DND-41 (cell line): ENCODE data around the gene ARMC3.

ENCODE experiments used
- ATAC-seq: fragments of 200-7000 bp; cut with Tn5 transposase; 3 replicates; pipeline ENCODE4 v1.9.1; 2021; ENCODE audit warnings: low read depth; ENCODE audit not compliant: insufficient read depth
- DNase-seq: peaks from one replicate; pipeline ENCODE4 v3.0.0-alpha.2; 2020
- H2AFZ ChIP-seq: 2 replicates; pipeline ENCODE4 v1.6.0; 2012; ENCODE audit warnings: low read depth, low read length
- H3K27ac ChIP-seq: 2 replicates; pipeline ENCODE4 v1.5.1; 2012; ENCODE audit warnings: low read length, inconsistent platforms
- H3K27me3 ChIP-seq: fragments of 200-600 bp; sonication (generic); 2 replicates; pipeline ENCODE4 v1.6.0; 2012; ENCODE audit warnings: low read length, mild to moderate bottlenecking, inconsistent platforms; ENCODE audit not compliant: insufficient read depth, poor library complexity
- H3K36me3 ChIP-seq: 2 replicates; pipeline ENCODE4 v1.5.1; 2012; ENCODE audit warnings: low read length, inconsistent platforms; ENCODE audit not compliant: insufficient read depth
- H3K4me1 ChIP-seq: 2 replicates; pipeline ENCODE4 v1.5.1; 2012; ENCODE audit warnings: mild to moderate bottlenecking, low read length; ENCODE audit not compliant: insufficient read depth
- H3K4me2 ChIP-seq: 2 replicates; pipeline ENCODE4 v1.6.0; 2012; ENCODE audit warnings: mild to moderate bottlenecking, moderate library complexity, low read length, inconsistent platforms; ENCODE audit not compliant: insufficient read depth
- H3K4me3 ChIP-seq, 2 experiments: fragments of 200-600 bp in 1 of 2; shearing (Covaris generic) in 1 of 2; 2 replicates each; pipeline ENCODE4 v1.5.1; 2012 to 2016; ENCODE audit warnings: inconsistent platforms in 2 of 2, low read length in 2 of 2, mild to moderate bottlenecking in 2 of 2, low read depth in 1 of 2, moderate library complexity in 1 of 2
- H3K79me2 ChIP-seq: 2 replicates; pipeline ENCODE4 v1.6.0; 2012; ENCODE audit warnings: low read length, inconsistent platforms; ENCODE audit not compliant: insufficient read depth
- H3K9ac ChIP-seq: 2 replicates; pipeline ENCODE4 v1.6.0; 2012; ENCODE audit warnings: low read depth, mild to moderate bottlenecking, inconsistent platforms, low read length, moderate library complexity
- H3K9me3 ChIP-seq: 2 replicates; pipeline ENCODE4 v1.5.1; 2012; ENCODE audit warnings: low read length, moderate library complexity, mild to moderate bottlenecking, inconsistent platforms; ENCODE audit not compliant: insufficient read depth, severe bottlenecking
- H4K20me1 ChIP-seq: 2 replicates; pipeline ENCODE4 v1.6.0; 2012; ENCODE audit warnings: low read length; ENCODE audit not compliant: insufficient read depth
- EZH2 ChIP-seq: IDR thresholded peaks from 3 replicates; pipeline ENCODE4 v1.6.1; 2012; ENCODE audit warnings: borderline replicate concordance, low read depth, mild to moderate bottlenecking, moderate library complexity, low read length, inconsistent platforms; ENCODE audit not compliant: severe bottlenecking
- TF ChIP-seq, protein P1 (sequence below): IDR thresholded peaks from 2 replicates; pipeline ENCODE4 v1.5.1; 2012; ENCODE audit warnings: borderline replicate concordance, low read length, moderate library complexity, mild to moderate bottlenecking; ENCODE audit not compliant: poor library complexity, severe bottlenecking; ENCODE audit errors: extremely low read depth

ARMC3 gene

DNA sequence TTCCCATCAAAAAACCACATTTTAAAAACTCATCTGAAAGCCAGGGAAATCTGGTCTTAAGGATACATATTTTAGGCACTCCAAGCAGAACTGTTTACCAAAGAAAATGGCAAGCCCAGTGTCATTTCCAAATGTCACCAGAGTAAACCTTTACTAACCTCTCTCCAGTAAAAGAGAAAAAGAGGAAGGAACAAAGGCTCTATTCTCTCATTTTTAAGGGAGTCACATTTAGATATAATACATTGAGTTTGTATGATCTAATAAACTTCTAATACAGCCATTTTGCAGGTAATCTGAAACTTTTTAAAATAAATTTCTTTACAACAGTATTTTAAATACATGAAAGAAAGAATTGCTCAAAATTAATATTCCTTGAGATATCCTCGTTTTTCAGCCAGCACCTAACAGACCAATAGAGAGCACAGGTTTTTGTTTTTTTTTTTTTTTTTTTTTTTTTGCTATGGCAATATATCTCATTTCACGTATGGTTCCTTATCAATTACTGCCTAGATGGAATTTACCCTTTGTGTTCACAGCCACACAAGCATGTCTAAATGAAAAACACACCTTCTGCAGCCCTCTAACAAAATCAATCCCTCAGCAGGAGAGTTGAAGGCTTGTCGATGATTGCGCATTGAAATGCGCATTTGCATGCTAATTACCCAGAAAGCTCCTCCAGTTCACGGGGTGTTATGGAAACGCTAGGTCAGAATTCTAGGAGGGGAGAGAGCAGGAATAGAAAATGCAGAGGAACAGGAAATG, 127.8 kb downstream of the ARMC3 start:
- no peak for TF ChIP-seq EZH2
- Histone ChIP-seq H3K4me2 (no peak overlapping the region), H3K27me3 (peaks cover 15% of the 10 kb centered on the region), H3K9ac (no peak overlapping the region), H3K4me1 (no peaks in the 10 kb centered on the region), H3K27ac (no peak overlapping the region), H3K9me3 (no peaks in the 10 kb centered on the region), H2AFZ (no peak overlapping the region), H3K79me2 (no peaks in the 10 kb centered on the region), H3K36me3 (no peaks in the 10 kb centered on the region), H3K4me3 (no peak overlapping the region), H4K20me1 (no peaks in the 10 kb centered on the region)
- ATAC-seq (no peak), DNase-seq (no peak)

DNA sequence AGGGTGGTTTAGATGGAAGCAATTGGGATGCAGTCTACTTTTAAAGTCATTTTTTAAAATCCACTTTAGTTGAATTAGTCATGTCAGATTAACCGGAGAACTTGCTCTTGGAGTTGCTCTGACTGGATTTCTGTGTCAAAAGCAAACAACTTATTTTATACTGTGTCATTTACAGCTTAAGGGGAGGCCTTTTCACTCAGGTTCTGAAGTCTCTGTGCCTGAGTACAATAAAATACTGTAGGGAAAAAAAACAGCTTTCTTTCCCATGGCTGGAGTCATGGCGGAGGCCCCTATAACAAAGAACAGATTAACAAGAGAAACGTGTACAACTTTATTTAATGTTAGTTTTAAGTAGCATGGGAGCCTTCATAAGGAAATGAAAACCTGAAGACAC, 128.3 kb downstream of the ARMC3 start:
- ATAC-seq (no peak), DNase-seq (no peak)
- TF ChIP-seq, protein P1, sequence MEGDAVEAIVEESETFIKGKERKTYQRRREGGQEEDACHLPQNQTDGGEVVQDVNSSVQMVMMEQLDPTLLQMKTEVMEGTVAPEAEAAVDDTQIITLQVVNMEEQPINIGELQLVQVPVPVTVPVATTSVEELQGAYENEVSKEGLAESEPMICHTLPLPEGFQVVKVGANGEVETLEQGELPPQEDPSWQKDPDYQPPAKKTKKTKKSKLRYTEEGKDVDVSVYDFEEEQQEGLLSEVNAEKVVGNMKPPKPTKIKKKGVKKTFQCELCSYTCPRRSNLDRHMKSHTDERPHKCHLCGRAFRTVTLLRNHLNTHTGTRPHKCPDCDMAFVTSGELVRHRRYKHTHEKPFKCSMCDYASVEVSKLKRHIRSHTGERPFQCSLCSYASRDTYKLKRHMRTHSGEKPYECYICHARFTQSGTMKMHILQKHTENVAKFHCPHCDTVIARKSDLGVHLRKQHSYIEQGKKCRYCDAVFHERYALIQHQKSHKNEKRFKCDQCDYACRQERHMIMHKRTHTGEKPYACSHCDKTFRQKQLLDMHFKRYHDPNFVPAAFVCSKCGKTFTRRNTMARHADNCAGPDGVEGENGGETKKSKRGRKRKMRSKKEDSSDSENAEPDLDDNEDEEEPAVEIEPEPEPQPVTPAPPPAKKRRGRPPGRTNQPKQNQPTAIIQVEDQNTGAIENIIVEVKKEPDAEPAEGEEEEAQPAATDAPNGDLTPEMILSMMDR, result no peak
- no peak for TF ChIP-seq EZH2
- H3K4me3 ChIP-seq, result no peak overlapping the region
- H3K4me2 ChIP-seq, result no peak overlapping the region
- H3K4me1 ChIP-seq, result no peaks in the 10 kb centered on the region
- no peaks in the 10 kb centered on the region for H3K9me3 ChIP-seq
- no peak overlapping the region for H2AFZ ChIP-seq
- no peaks in the 10 kb centered on the region for H4K20me1 ChIP-seq
- no peak overlapping the region for H3K9ac ChIP-seq
- H3K36me3 ChIP-seq, result no peaks in the 10 kb centered on the region
- no peak overlapping the region for H3K27ac ChIP-seq
- H3K79me2 ChIP-seq, result no peaks in the 10 kb centered on the region
- peaks cover 20% of the 10 kb centered on the region for H3K27me3 ChIP-seq

DNA sequence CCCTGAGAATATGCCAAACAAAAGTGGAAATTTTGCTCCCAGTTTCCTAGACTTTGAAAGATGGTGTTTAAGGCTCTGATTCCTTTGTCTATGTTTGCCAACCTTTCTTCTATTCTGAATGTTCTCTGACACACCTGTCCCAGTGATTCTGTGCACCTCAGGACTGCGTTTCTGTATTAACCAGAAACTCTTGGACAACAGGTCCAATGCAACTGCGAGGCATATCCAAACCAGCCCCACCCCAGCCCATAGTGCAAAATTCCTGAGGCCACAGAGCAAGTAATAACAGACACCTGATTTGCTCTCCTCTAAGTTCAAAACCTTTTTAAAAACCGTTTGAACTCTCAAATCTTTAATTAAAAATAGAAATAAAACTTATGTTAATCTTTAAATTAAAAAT, 130.5 kb downstream of the ARMC3 start:
- DNase-seq, result no peak
- H3K27ac ChIP-seq, result no peak overlapping the region
- H3K36me3 ChIP-seq, result no peaks in the 10 kb centered on the region
- no peaks in the 10 kb centered on the region for H3K4me1 ChIP-seq
- H2AFZ ChIP-seq, result no peak overlapping the region
- ATAC-seq, result no peak
- no peak overlapping the region for H3K4me2 ChIP-seq
- TF ChIP-seq, protein P1, result no peak
- TF ChIP-seq EZH2, result no peak
- H3K79me2 ChIP-seq, result no peaks in the 10 kb centered on the region
- no peaks in the 10 kb centered on the region for H3K9me3 ChIP-seq
- no peak overlapping the region for H3K9ac ChIP-seq
- H3K27me3 ChIP-seq, result peaks cover 17% of the 10 kb centered on the region
- H3K4me3 ChIP-seq, result no peak overlapping the region
- H4K20me1 ChIP-seq, result no peaks in the 10 kb centered on the region

DNA sequence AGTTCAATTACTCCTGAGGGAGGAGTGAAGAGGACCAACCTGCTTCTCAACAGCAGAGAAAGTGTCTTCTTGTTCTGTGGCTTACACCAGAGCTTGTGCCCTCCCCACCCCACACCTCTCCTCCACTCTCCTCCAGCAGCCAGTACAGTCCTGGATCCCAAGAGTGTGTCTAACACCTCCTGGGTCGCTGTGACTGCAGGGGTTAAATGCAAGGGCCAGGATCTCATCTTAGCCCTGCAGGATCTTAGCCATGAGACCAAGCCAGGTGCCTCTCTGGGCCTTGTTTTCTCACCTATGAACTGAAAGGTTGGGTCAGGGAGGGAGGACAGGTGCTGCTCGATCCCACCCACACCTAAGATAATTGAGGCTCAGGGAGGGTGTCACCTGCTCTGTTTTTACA, 133.1 kb downstream of the ARMC3 start:
- Histone ChIP-seq H3K9ac (no peak overlapping the region), H3K27me3 (peaks cover 17% of the 10 kb centered on the region), H3K4me1 (no peaks in the 10 kb centered on the region), H3K9me3 (no peaks in the 10 kb centered on the region), H3K4me3 (no peak overlapping the region), H2AFZ (no peak overlapping the region), H3K79me2 (no peaks in the 10 kb centered on the region), H3K27ac (no peak overlapping the region), H3K4me2 (no peak overlapping the region), H3K36me3 (no peaks in the 10 kb centered on the region), H4K20me1 (no peaks in the 10 kb centered on the region)
- TF ChIP-seq, protein P1, result no peak
- TF ChIP-seq EZH2, result no peak
- ATAC-seq (no peak), DNase-seq (no peak)
